PC-3 (cell line): Measurements from ENCODE around the gene TRIP11.

Experiments used
- CTCF ChIP-seq: fragments of 300-600 bp; sonication (generic); conservative IDR thresholded peaks from 2 replicates; pipeline ENCODE4 v1.5.1; 2017; ENCODE audit warnings: antibody characterized with exemption, low read depth, mild to moderate bottlenecking, low read length
- EZH2 ChIP-seq: fragments of 300-600 bp; sonication (generic); IDR thresholded peaks from one replicate; pipeline ENCODE4 v1.6.1; 2017; ENCODE audit warnings: antibody characterized with exemption, mild to moderate bottlenecking, low read length; ENCODE audit not compliant: unreplicated experiment
- EZH2phosphoT487 ChIP-seq: fragments of 300-600 bp; sonication (generic); IDR thresholded peaks from 2 replicates; pipeline ENCODE4 v1.6.1; 2018; ENCODE audit warnings: mild to moderate bottlenecking, antibody characterized with exemption, low read length, borderline replicate concordance

GRCh38 chr14:91942946-91943345, 96.9 kb downstream of the TRIP11 start:
- TF ChIP-seq CTCF (no peak), EZH2 (no peak), EZH2phosphoT487 (no peak)
